ENCODE measurements around the gene LDLRAD3.

Gene LDLRAD3

DNA sequence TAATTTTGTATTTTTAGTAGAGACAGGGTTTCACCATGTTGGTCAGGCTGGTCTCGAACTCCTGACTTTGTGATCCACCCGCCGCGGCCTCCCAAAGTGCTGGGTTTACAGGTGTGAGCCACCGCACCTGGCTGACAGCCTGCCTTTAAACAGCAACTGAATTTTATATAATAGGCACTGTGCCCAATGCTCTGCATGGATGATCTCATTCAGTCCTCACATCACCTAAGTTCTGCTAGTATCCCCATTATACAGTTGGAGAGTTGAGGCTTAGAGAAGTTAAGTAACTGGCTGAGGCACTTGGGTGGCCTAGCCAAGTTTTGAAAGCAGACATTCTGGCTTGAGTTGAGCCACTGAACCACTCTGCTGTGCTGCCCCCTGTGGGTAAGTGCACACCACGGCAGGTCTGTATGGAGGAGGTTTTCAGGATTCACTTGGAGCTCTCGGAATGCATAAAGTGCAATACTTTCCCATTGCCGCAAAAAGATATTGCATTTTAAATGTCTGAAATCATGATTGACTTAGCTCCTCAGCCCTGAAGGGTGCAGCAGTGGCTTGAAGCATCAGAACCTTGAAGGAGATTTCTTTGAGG is 112.4 kb downstream of the LDLRAD3 start:
- DNase-seq = no peak

DNA sequence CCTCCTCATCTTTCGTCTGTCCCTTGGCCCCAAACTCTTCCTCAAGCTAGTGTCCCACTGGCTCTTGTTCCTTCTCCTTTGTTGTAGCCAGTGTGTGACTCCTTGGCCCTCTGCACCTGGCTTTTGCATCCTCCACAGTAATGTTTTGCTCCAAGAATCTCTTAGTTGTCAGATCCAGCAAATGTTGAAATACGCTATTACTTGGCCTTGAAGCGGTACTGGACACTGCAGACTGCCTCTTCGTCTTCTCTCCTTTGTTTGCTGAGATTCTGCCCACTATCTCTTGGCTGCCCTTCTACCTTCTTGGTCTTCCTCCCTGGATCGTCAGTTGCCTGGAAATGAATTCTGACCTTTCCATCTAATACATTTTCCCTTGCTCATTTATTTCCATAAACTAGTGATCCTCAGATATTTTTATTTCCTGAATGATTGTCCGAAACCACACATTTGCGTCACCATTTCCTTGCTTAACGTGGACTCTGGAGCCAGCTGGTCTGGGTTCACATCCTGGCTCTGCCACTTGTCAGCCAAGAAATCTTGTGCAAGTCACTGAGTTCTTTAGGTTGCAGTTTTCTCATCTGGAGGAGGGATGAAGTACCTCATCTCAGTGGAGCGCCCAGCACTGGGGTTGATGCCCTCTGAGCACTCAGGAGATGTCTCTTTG is 113.6 kb downstream of the LDLRAD3 start:
- no peak for DNase-seq

DNA sequence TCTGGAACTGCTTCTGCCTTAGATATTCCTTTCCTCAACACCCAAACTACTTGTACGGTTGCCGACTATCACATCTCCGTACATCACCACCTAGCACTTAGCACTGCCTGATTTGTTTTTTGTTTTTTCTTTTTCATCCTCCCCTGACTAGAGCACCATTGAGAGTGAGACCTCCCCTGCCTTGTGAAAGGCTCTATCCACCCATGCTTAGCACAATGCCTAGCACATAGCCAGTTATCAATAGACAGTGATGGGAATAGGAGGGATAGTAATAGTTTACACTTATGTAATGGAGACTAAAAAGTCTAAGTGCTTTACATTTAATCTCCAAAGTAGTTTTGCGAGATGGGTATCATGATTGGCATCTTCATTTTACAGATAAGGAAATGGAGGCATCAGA is 115.8 kb downstream of the LDLRAD3 start:
- DNase-seq = no peak

DNA sequence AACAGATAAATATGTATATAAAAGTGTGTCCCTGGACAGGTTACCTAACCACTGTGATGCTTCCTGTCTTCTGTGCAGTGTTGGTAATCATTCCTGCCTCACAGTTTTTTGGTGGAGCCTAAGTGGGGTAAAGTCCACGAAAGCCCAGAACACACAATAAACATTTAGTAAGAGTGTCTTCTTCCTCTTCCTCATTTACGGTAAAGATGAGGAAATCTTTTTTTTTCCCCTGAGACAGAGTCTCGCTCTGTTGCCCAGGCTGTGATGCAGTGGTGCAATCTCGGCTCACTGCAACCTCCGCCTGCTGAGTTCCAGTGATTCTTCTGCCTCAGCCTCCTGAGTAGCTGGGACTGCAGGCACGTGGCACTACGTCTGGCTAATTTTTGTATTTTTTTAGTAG is 117.1 kb downstream of the LDLRAD3 start:
- DNase-seq = no peak

DNA sequence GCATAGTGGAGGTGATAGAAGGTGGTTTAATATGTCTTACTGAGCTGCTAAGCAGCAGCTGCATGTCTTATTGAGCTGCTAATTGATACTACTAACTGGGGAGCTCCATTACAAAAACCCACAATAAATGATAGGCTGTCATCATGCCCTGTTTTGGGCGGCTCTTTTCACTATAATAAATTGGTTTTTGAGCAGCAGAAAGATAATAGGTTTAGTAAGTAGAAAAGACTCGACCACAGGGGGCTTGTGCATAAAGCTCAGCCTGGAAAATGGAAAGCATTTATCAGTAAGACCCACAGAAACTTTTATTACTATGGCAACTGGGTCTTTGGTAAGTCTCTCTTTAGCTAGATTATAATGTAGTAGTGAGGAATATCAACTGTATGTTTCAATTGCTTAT is 117.6 kb downstream of the LDLRAD3 start:
- DNase-seq = no peak

DNA sequence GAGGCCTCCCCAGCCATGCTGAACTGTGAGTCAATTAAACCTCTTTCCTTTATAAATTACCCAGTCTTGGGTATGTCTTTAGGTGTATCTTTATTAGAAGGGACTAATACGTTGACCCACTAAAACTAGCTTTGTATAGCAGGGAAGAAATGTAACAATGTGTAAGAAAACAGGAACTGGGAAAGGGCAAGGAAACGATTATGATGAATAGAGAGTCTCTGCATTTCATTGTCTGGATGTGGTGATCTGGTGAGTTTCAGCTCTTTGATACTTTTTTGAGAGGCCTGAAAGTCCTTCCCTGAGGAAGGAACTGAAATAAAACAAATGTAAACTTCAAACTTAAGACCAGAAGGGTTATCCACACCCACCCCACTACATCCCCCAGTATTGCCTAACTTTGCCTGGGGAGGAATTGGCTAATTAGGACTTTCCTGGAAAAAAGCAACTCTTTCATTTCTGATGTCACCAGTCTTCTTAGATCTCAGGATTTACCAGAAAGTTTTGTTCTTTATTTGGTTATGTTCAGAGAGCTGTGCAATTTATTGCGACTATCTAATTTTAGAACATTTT is 119.0 kb downstream of the LDLRAD3 start:
- DNase-seq = no peak

DNA sequence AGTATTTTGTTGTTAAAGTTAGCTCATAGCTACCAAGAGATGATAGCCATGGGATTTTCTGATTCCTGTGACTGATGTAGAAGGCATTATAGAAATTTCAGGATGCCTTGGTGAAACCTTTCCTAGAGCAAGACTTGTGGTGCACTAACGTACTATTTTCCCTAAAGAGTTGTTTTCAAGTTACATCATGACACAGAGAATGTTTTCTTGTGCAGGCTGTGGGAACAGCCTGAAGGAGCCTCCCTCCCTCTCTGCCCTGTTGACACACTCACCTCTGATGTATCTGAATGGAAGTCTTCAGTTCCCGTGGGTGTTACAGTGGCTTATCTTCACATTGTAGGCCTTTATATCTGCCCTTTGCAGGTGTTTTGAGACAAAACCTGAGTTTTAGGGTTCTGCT is 121.6 kb downstream of the LDLRAD3 start:
- DNase-seq = no peak

DNA sequence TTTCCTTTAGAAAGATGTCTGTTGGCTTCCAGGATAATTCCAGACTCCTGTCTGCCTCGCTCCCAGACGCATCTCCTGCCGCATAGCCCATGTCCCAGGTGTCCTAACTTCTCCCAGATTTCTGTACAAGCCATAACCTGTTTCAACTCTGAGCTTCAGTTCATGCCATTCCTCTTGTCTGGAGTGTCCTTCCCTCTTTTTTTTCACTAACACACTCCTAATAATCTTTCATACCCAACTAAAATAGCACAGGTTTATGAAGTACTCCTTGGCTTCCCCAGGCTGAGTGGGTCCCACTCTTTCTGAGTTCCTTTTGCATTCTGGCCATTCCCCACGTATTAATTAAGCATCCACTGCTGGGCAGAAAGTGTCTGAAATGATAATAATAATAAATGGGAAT is 123.0 kb downstream of the LDLRAD3 start:
- no peak for DNase-seq

DNA sequence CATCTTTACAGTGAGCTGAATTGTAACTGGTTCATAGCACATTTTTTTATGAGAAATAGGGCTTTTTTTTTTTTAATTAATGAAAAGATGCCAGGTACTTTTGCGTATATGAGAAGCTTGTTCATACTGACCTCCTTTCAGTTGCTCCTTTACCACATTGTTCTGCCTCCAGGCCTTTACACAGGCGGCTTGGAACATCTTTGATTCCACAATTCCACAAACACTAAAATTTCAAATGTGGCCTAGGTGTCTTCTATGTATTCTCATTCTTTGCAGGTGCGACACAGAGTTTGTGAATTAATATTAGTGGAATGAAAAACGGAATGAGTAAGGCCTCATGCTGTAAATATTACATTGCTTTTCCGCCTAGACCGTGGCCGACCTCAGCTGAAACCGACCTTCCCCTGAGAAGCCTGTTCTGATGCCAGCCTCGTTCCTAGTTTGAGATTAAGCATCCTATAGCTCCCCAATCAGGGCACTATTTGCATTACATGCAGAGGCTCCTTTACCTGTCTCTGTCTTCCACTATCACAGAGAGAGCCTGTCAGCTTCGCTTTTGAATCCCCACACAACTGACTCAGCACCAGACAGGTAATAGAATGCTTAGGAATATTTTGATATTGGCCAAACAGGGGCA is 125.8 kb downstream of the LDLRAD3 start:
- DNase-seq = no peak

DNA sequence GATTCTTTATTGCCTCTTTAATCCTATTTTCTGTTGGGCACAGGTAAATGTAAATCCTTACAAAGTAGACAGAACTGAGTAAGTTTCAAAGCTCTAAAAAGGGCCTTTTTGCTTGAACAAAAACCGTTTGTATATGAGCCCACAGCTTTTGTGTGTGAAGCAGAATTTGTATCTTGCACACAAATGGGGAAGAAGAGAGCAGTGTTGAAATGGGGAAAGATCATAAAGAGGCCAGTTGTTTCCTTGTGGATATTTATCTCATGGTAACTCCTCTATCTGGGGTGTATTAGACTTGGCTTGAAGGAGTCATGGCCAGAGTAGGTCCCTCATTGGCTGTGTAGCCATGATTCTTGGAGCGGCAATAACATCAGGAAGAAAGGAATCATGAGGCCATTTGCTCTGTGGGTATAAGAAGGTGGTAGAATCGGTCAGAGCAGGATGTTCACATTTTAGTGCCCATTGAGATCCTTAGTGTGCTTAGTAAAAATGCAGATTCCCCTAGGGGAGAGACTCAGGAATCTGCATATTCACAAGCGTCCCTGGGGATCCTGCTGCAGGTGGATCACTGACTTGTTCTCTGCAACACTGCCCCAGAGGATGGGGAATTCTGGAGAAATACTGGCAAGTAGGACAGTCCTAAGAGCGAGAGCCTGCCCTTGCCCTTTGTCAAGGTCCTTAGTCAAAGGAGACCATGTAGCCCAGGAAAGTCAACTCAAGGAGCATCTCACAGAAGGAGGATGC is 126.5 kb downstream of the LDLRAD3 start:
- no peak for DNase-seq

DNA sequence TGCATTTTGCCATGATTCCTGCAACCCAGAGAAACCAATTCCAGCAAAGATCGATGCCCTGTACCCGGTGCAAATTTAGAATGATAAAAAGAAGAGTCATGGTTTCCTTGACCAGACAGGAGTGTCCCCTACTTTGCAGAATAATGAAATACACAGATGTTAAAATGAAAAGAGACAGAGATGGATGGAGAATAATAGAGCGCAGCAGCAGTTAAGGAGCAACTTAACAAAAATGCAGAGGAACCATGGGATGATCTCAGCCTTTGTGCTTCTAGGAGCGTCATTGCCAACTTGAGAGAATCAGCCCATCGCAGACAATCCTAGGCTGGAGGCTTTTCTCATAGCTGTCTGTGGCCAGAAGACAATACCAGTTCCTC is 127.1 kb downstream of the LDLRAD3 start:
- no peak for DNase-seq

DNA sequence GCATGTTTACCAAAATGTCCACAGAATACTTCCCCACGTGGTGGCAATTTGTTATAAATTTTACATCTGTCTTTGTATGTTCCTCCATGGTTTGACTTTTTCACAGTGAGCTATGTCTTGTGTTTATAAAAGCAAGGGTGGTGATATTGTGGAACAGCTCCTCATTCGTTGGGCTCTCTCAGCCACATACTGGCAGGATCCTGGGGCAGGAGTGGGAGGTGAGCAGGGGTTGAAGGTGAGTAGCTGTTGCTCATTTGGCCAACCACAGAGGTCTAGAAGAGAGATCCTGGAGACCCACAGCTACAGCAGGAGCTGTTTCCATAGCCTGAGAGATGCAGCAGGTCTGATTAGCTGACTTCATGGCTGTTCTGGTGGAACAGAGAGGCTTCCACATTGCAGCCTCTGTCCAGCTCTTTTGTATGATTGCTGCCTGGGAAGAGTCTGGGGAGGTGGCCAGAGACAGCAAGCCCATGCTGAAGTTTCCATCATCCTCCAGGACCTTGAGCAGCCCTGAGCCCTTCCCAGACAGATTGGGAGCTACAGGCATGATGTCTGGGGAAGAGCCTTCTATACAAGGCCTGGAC is 128.1 kb downstream of the LDLRAD3 start:
- DNase-seq = no peak

DNA sequence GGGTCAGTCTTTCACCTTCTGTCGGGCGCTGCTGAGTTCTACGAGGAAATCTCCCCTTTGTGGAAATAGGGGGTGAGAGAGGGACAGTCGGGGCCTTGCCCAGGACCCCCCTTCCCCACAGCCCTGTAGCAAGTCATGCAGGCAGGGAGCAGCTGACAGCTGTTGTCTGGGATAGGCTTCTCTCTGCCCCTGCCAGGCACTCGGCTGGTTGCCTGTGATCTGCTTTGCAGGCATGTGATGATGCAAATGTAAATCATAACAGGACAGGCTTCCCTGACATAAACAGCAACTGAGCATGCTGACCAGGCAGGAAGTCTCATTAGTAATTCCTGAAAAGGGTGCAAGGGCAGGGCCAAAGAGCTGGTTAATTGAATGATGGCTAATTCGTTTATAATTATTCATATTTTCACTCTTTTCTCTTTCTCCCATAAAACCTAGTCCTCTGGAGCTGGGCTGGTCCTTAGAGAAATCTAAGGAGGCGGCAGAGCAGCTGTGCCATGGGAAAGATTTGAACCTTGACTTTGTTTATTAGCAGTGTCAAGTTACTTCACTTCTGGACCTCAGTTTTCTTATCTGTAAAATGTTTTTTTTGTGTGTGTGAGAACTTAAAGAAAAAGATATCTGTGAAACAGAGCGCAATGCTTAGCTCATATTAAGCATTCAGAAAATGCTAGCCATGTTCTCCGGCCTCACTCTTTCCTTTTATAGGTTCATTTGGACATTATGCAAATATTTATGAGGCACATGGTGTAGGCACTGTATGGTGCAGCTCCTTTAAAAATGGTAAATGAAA is 129.7 kb downstream of the LDLRAD3 start:
- no peak for DNase-seq

DNA sequence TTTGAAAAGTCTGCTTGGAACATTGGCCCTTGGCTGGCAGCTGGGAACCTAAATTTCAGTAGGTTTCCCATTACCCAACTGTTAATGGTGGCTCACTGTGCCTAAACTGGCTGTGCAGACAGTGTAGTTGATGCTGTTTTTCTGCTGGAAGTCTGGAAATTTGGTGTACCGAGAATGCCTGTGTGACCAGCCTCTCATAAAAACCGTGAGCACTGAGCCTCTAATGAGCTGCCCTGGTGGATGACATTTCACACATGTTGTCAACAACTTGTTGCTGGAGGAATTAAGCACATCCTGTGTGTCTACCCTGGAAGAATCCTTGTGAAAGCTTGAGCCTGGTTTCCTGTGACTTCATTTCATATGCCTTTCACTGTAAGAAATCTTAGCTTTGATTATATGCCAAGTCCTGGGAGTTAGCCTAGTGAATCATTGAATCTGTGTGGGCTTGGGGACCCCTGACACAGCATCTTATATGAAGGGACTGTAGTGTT is 131.1 kb downstream of the LDLRAD3 start:
- DNase-seq = no peak

DNA sequence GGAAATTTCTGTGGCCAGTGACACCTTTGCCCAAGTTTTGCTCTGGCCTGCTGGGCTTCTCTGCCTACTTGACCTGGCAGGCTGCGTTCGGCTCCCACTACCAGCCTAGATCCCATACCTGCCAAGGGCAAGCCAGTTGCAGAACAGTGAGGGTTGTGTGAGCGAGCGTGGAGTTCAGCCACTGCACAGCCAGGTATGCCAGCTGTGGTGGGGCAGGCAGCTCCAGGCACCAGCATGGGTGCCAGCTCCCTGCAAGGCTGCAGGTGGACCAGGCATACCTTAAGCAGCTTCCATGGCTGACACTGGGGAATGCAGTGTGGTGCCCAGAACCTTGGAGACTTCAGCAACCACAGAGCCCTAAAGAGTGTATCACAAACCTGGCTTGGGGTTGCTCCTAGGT is 133.5 kb downstream of the LDLRAD3 start:
- DNase-seq = no peak

DNA sequence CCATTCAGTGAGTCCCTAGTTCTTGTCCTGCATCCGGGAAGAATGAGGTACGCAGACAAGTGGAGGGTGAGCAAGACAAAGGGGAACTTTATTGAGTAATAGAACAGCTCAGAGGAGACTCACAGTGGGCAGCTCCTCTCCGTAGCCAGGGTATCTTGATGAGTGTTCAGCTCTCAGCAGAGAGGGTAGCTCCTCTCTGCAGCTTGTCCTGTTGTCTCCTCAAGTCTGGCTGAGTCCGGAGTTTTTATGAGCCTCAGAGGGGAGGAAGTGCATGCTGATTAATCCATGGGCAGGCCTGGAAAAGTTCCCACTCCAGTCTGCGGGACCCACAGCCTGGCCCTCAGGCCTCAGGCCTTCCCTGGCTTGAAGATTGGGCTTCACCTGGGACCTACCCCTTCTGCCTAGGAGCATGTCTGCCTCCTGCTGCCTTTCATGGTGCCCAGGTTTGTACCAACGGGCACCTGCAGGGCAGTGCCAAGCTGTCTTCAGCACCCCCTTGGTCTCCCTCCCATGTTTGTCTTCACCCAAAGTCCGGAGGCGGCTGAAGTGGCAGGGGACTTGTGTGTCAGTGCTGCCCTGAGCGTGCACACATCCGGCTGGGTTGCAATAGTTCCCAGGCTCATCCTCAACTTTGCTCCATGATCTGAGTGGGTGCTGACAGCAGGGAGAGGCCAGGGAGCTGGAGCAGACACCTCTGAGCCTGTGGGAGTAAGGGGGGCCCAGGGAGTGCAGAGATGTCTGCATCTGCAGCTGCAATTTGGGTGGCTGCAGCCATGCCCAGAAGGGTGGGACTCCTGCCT is 134.2 kb downstream of the LDLRAD3 start:
- no peak for DNase-seq

DNA sequence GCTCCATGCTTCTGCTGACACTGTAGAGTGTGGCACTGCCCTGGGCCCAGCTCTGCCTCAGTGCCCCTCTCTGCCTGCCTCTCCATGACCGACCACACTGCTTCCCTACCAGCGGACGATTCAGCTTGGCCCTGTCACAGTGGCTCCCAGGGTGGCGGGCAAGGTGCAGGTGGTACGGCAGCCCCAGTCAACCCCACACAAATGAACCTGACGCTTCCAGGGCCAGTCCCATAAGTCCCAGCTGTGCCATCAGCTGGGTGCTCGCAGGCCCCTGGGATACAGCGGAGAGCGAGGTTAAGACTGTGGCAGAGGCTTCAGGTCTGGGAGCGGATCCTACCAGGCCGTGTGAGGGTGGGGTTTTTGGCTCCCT is 134.8 kb downstream of the LDLRAD3 start:
- no peak for DNase-seq

DNA sequence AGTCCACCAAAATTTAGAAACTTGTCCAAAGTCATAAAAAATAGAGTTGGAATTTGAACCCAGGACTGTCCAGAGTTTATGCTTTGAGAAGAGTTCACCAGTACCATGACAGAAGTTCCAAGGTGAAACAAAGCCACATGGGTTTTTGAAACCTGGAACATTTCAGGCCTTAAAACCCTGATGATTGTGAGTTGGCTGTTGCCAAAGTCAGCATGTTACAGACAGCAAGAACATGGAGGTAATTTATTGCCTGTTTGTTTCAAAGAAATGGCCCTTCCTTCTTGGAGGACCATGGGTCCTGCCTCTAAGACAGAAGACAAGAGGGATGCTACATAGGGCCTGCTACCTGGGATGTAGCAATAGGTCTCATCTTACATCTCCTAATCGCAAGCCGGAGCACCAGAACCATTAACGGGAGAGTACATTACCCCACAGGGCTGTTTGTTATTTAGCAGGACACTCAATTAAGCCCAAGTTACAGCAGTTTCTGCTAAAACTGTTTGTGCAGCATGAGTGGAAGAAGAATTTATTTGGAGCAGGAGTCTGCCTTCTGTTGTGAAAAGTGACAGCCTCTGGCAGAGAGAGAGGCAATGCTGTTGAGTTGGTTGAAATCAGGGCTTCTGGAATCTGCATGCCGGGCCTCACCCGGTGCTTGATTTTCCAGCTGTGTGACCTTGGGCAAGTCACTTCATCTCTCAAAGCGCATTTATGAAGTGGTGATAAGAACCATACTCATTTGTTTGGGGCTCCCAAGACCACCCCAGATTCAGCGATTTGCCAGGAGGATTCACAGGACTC is 136.2 kb downstream of the LDLRAD3 start:
- DNase-seq = no peak

DNA sequence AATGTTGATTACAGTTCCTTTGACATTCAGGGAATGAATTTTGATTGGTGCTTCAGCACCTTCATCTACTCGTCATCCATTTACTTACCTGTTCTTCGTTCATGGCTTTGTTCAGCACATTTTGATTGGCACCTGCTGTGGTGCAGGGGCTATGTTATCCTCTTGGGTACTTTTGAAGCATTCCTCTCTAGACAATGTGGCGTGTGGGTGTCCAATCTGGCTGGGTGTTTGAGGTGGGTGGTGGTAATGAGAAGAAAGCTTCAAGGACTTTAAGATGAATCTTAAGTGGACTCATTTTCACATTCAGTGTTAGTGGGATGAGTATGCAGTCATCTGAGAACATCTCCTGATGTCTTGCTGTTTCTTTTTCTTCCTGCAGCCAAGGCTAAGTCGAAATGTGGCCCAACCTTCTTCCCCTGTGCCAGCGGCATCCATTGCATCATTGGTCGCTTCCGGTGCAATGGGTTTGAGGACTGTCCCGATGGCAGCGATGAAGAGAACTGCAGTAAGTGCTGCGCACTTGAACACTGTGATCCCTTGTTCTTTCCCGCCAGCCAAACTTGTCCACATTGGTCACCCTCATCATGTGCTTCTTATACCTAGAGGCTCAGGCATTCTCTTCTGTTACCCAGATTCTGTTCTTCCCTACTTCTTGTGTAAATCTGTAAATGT is 137.5 kb downstream of the LDLRAD3 start:
- DNase-seq = no peak

DNA sequence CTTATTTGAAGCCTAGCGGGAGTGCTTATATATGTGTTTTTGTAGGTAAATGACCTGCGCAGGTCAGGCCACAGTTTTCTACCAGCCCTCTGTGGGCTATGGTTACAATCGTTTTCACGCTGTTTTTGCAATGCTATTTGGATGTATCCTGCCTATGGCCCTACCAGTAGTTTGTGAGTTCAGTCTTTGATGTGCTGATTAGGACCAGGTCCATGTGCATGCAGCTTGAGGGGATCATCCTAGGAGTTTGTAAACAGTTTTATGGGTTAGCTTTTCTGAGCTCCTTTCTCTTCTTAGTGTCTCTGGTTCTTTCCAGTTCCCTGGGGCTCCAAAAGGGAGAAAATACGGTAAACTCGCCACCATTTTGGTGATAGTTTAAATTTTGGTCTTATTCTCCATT is 142.5 kb downstream of the LDLRAD3 start:
- no peak for DNase-seq
